GM18951 (cell line): ENCODE results near the gene VPS13C.

Experiments
- POLR2A ChIP-seq: IDR thresholded peaks from 4 replicates; pipeline ENCODE4 v1.6.1; 2011; ENCODE audit warnings: mild to moderate bottlenecking; ENCODE audit not compliant: insufficient read length, insufficient read depth; ENCODE audit errors: extremely low read depth
- in situ Hi-C: fragments of 300-500 bp; cut with MboI; formaldehyde crosslinking; loops from one replicate; pipeline ENCODE4 v1.12.0; 2022; ENCODE audit warnings: low sequenced_read_pairs, mixed read lengths, inconsistent platforms; ENCODE audit not compliant: unreplicated experiment

Gene VPS13C

GRCh38 chr15:61812476-61812875, 247.8 kb downstream of the VPS13C start:
- TF ChIP-seq POLR2A: no peak
- in situ Hi-C loops: no loop called here

- no peak for TF ChIP-seq POLR2A
- in situ Hi-C loops: no loop called here
Measured at GRCh38 chr15:61811952-61812351, 248.3 kb downstream of the VPS13C start.

GRCh38 chr15:61809216-61809615, 251.0 kb downstream of the VPS13C start:
- in situ Hi-C loops: no loop called here
- TF ChIP-seq POLR2A: no peak

- no peak for TF ChIP-seq POLR2A
- in situ Hi-C loops: no loop called here
Measured at GRCh38 chr15:61807281-61807929, 252.8 kb downstream of the VPS13C start.
